ENCODE results near the gene FXYD7.
"Not testable (repeated sequence)": the region's sequence is repeated elsewhere in the genome, so short reads cannot be mapped to it uniquely, and the experiment has no call there.

FXYD7 gene

DNA sequence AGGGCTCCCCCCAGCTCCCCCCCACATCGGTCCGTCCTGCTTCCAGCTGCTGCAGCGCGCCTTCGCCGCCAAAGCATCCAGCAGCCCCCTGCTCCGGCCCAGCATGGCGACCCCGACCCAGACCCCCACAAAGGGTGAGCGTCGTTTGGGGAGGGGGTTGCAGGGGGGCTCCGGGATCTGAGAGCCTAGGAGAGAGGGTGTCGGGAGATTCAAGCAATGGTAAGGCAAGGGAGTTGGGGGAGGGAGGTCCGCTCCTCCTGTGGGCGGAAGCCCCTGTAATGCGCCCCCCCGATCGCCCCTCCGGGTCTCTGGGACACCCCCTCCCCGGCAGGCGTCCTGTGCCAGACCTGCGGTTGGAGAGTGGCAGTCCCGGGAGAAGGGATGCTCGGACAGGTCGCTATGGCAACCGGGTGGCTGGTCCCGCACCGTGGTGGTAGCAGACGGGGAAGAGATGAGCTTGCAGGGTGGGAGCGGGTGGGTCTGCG lies at the start of gene FXYD7:
FXYD7 (plus strand) TSS at position 25 of the 485 bp plus-strand sequence; CDS start at position 104, 79 bp downstream.
- DNase-seq, result no peak

DNA sequence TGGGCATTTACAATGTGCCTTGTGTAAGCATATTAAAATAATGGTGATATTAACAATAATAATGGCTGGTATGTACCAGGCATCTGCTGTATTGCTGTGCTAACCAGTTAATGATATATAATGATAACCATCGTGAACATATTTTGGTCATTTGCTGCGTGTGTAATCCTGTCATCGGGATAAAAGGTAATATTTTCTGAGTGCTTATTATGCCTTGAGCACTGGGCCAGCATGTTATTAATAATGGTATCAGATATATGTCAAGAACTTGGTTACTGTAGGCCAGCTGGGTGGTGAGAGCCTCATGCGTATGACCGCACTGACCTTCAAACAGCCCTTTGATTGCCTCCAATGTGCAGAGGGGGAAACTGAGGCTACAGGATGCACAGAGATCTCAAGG lies 49.6 kb upstream of the FXYD7 start:
- no peak for DNase-seq

- DNase-seq, result no peak
Observed at GRCh38 chr19:35093941-35094647, 49.0 kb upstream of the FXYD7 start.

DNA sequence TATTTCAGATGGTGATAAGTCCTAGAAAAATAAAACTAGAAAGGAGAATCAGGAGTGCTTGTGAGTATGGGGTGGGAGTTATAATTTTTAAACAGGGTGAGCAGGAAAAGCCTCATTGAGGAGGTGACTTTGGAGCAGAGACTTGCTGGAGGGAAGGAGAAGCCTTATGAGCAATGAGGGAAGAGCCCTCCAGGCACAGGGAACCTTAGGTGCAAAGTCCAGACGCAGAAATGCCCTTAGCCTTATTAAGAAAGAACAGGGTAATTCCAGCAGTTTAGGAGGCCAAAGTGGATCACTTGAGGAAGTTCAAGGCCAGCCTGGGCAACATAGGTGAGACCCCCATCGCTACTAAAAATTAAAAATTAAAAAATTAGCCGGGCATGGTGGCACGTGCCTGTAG lies 48.4 kb upstream of the FXYD7 start:
- DNase-seq, result no peak

GRCh38 chr19:35095667-35096368 lies 47.2 kb upstream of the FXYD7 start:
- DNase-seq, result no peak

DNA sequence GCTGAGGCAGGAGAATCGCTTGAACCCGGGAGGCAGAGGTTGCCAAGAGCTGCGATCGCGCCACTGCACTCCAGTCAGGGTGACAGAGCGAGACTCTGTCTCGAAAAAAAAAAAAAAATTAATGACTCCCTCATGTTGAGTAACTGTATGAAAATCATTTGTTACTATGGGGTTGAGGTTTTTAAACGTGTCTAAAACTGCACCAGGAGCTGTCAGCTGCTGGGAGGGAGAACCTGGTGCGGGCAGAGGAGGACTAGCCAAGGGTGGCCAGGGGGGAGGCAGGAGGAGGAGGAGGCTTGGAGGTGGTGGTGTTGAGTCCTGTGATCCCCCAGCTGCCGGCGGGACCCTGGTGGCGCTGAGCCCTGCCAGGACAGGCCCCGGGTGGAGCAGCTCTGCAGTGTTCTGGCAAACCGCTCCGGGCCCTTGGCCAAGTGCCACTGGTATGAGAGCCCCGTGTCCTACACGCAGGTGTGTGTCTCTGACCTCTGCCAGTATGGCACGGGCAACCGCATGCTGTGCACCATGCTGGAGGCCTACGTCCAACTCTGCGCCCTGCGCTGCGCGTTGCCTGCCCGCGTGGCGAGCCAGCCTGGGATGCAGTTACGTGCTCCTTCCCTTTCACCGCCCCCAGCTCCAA lies 44.5 kb upstream of the FXYD7 start:
- no peak for DNase-seq

- DNase-seq, result no peak
Observed at GRCh38 chr19:35099155-35099896, 43.7 kb upstream of the FXYD7 start.

- no peak for DNase-seq
Observed at GRCh38 chr19:35099897-35100275, 43.2 kb upstream of the FXYD7 start.

DNA sequence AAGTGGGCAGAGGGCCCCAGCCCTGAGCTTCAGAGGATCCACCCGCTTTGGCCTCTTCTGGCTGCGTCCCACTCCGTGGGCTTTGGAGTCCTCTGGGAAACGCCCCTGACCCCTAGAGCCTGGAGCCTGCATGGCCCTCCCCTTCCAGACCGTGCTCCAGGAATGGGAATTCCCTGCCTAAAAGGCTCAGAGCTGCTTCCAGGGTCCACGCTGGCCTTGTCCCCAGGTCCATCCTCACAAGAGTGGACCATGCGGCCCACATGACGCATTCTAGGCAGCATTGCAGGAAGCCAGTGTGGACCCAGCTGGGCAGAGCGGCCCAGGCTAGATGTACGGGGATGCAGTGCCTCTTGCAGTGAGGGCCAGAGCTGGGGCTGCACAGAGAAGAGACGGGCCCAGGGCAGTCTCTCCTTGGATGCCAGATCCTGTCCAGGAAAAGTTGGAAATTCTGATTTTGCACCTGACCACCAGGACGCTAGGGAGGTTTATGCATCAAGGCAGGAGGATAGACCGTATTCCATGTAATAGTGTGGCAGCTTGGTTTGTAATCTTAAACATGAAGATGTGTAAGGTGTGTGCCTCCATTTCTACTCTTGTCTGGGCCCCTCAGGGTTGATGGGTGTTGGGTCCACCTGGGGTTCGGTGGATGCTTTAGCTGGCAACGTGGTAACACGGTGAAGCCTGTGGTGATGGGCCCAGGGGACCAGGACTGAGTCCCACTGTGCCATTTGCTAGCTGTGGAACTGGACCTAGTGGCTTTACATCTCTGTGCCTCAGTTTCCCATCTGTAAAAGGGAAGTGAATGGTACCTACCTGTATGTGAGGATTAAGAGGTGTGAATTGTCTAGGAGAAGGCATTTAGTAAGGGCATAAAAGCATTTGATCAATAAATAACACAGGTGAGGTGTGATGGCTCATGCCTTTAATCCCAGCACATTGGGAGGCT lies 42.2 kb upstream of the FXYD7 start:
- no peak for DNase-seq

GRCh38 chr19:35101949-35102348 lies 41.1 kb upstream of the FXYD7 start:
- DNase-seq, result not testable (repeated sequence)

GRCh38 chr19:35103614-35104013 lies 39.4 kb upstream of the FXYD7 start:
- not testable (repeated sequence) for DNase-seq

DNA sequence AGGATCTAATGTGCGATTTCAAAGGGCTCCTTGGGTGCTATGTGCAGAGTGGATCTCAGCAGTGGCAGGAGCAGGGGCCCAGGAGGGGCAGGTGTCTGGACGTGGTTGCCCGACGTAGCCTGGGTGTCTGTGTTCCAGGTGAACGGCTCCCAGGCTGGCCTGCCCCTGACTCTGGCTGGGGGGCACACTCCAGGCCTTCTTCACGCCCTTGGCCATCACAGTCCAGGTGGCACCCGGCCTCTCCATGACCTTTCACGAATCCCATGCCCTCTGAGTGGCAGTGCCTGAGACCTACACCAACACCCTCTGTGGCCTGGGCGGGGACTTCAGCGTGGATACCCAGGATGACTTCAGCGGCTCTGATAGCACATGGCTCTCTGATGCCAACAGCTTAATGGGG lies 38.7 kb upstream of the FXYD7 start:
- DNase-seq, result no peak

GRCh38 chr19:35105047-35105410 lies 38.0 kb upstream of the FXYD7 start:
- no peak for DNase-seq

- no peak for DNase-seq
Observed at GRCh38 chr19:35105411-35106290, 37.4 kb upstream of the FXYD7 start.

- DNase-seq, result no peak
Observed at GRCh38 chr19:35106291-35106583, 36.8 kb upstream of the FXYD7 start.

- DNase-seq, result no peak
Observed at GRCh38 chr19:35106898-35107541, 36.0 kb upstream of the FXYD7 start.

- DNase-seq, result no peak
Observed at GRCh38 chr19:35107545-35107944, 35.5 kb upstream of the FXYD7 start.

- DNase-seq, result no peak
Observed at GRCh38 chr19:35108730-35109129, 34.3 kb upstream of the FXYD7 start.

DNA sequence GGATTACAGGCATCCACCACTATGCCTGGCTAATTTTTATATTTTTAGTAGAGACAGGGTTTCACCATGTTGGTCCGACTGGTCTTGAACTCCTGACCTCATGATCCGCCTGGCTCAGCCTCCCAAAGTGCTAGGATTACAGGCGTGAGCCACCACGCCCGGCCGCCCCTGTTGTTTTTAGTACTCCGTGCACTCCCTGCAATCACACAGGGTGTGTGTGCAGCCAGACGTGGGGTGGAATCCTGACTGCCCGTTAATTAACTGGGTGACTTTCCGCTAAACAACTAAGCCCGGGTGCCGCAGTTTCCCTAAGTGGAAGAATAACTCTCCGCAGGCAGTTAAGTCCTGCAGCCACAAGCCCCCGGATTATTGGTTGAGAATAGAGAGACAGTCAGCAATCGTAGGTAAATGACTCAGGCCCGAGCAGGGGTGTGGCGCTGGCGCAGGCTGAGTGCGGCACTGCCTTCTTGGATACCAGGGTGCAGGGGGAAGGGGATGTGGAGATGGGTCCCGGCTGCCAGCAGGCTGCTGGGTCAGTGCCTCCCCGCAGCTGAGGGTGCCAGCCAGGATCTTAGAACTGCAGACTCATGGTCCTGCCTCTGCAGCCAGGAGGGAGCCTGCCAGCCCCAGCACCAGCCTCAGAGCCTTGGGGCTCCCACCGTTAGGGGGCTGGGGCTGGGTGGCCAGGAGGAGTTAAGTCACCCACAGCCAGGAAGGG lies 33.5 kb upstream of the FXYD7 start:
- DNase-seq, result no peak

- DNase-seq, result no peak
Observed at GRCh38 chr19:35110974-35111373, 32.1 kb upstream of the FXYD7 start.

Measured in NCI-H1436 (cell line).